ENCODE data around the gene PDE4D. TPM values are rescaled to one million over a fixed set of nuclear protein-coding genes. Genes with fewer than 3 reads are reported as not detected.

The PDE4D gene
- total RNA-seq, 1 donor from 2014 or later = 14.2 TPM

DNA sequence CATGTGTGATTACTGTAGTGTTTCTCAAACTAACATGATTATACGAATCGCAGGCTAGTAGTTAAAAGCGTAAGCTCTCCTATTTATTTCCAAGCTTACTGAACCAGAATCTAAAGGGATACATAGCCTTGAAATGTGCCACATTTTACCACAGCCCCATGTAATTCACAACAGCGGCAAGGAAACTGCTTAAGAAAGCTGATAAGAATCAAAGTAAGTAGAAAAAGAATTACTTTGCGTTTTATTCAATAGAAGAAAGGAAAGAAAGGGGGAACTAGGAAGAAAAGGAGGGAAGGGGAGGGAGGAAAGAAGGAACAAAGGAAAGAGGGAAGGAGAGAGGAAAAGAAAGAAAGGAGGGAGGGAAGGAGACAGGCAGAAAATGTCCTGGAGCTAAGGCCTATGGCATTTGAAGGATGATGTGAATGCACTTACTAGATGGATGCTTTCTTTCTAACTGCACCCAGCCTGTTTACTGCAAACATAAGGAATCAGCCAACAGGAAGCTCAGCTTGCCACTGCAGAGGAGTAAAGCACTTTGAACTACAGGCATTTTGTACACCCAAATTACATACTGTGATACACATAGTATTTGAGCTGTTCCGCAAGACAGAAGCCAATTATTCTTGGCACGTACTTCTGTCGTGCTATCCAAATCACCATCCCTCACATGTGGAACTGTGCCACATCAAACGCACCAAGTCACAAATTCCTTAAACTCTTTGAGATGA lies 789.0 kb downstream of the PDE4D start:
- no peak for FAIRE-seq
- Mint-ChIP-seq H3K36me3 (ENCODE audit: low read depth, unreplicated experiment) (no peaks in the 10 kb centered on the region), H3K9me3 (ENCODE audit: unreplicated experiment) (peaks cover 2% of the 10 kb centered on the region), H3K27me3 (ENCODE audit: low read depth, unreplicated experiment) (peaks cover 2% of the 10 kb centered on the region), H3K4me3 (ENCODE audit: unreplicated experiment) (no peak overlapping the region), H3K4me1 (ENCODE audit: low read depth, unreplicated experiment) (peaks cover 13% of the 10 kb centered on the region), H3K27ac (ENCODE audit: unreplicated experiment) (no peak overlapping the region)
- H3K9me3 ChIP-seq (ENCODE audit: insufficient read depth, low read depth, low read length) = no peaks in the 10 kb centered on the region
- H2AFZ ChIP-seq (ENCODE audit: low read depth, low read length) = no peak overlapping the region
- H3K4me1 ChIP-seq (ENCODE audit: insufficient read depth, low read length) = peaks cover 2% of the 10 kb centered on the region
- no peak overlapping the region for H3K27ac ChIP-seq (ENCODE audit: low read depth, low read length)
- H3K4me3 ChIP-seq (ENCODE audit: insufficient read depth, low read depth, low read length) = no peak overlapping the region
- no peaks in the 10 kb centered on the region for H3K27me3 ChIP-seq (ENCODE audit: insufficient read depth, low read length)
- no peak overlapping the region for H3K9ac ChIP-seq (ENCODE audit: low read length)
- TF ChIP-seq EZH2 (IDR thresholded peaks at IDR 0.05; ENCODE audit: insufficient read depth, low read length) = no peak
- TF ChIP-seq, protein P1, sequence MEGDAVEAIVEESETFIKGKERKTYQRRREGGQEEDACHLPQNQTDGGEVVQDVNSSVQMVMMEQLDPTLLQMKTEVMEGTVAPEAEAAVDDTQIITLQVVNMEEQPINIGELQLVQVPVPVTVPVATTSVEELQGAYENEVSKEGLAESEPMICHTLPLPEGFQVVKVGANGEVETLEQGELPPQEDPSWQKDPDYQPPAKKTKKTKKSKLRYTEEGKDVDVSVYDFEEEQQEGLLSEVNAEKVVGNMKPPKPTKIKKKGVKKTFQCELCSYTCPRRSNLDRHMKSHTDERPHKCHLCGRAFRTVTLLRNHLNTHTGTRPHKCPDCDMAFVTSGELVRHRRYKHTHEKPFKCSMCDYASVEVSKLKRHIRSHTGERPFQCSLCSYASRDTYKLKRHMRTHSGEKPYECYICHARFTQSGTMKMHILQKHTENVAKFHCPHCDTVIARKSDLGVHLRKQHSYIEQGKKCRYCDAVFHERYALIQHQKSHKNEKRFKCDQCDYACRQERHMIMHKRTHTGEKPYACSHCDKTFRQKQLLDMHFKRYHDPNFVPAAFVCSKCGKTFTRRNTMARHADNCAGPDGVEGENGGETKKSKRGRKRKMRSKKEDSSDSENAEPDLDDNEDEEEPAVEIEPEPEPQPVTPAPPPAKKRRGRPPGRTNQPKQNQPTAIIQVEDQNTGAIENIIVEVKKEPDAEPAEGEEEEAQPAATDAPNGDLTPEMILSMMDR (IDR thresholded peaks at IDR 0.05; ENCODE audit: insufficient read depth, low read depth, low read length) = no peak
- H3K36me3 ChIP-seq (ENCODE audit: insufficient read depth, low read length) = no peaks in the 10 kb centered on the region
- no peak for DNase-seq (ENCODE audit: low read depth)
- no peaks in the 10 kb centered on the region for H4K20me1 ChIP-seq (ENCODE audit: insufficient read depth, low read length)
- H3K4me2 ChIP-seq (ENCODE audit: low read length) = no peak overlapping the region
- H3K79me2 ChIP-seq (ENCODE audit: insufficient read depth, low read length) = no peaks in the 10 kb centered on the region

DNA sequence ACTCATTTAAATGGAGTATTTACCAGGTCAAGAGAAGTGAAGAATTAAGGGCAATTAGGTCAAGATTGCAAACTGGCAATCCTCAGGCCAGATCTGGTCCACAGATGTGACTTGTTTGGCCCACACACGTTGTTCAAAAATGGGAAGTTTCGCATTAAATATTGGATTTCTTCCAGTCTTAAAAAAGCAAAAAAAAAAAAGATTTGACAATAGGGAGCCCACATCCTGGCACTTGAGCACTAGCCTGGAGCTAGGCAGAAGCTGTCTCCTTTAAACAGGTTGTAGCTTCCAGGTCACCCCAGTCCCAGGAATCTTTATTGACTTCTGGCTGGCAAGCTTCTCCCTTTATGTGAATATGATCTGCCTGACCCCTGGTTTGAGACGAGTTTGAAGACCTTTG lies 790.2 kb downstream of the PDE4D start:
- Histone ChIP-seq H2AFZ (ENCODE audit: low read depth, low read length) (no peak overlapping the region), H3K79me2 (ENCODE audit: insufficient read depth, low read length) (no peaks in the 10 kb centered on the region), H4K20me1 (ENCODE audit: insufficient read depth, low read length) (no peaks in the 10 kb centered on the region), H3K27me3 (ENCODE audit: insufficient read depth, low read length) (no peaks in the 10 kb centered on the region), H3K36me3 (ENCODE audit: insufficient read depth, low read length) (no peaks in the 10 kb centered on the region), H3K4me3 (ENCODE audit: insufficient read depth, low read depth, low read length) (no peak overlapping the region), H3K27ac (ENCODE audit: low read depth, low read length) (no peak overlapping the region), H3K4me1 (ENCODE audit: insufficient read depth, low read length) (peaks cover 11% of the 10 kb centered on the region), H3K4me2 (ENCODE audit: low read length) (no peak overlapping the region), H3K9me3 (ENCODE audit: insufficient read depth, low read depth, low read length) (no peaks in the 10 kb centered on the region), H3K9ac (ENCODE audit: low read length) (no peak overlapping the region)
- peaks cover 22% of the 10 kb centered on the region for H3K4me1 Mint-ChIP-seq (ENCODE audit: low read depth, unreplicated experiment)
- no peaks in the 10 kb centered on the region for H3K27me3 Mint-ChIP-seq (ENCODE audit: low read depth, unreplicated experiment)
- peaks cover 2% of the 10 kb centered on the region for H3K9me3 Mint-ChIP-seq (ENCODE audit: unreplicated experiment)
- no peak for DNase-seq (ENCODE audit: low read depth)
- no peak overlapping the region for H3K27ac Mint-ChIP-seq (ENCODE audit: unreplicated experiment)
- no peaks in the 10 kb centered on the region for H3K36me3 Mint-ChIP-seq (ENCODE audit: low read depth, unreplicated experiment)
- TF ChIP-seq, protein P1 (IDR thresholded peaks at IDR 0.05; ENCODE audit: insufficient read depth, low read depth, low read length) = no peak
- no peak for TF ChIP-seq EZH2 (IDR thresholded peaks at IDR 0.05; ENCODE audit: insufficient read depth, low read length)
- H3K4me3 Mint-ChIP-seq (ENCODE audit: unreplicated experiment) = no peak overlapping the region
- FAIRE-seq = no peak

DNA sequence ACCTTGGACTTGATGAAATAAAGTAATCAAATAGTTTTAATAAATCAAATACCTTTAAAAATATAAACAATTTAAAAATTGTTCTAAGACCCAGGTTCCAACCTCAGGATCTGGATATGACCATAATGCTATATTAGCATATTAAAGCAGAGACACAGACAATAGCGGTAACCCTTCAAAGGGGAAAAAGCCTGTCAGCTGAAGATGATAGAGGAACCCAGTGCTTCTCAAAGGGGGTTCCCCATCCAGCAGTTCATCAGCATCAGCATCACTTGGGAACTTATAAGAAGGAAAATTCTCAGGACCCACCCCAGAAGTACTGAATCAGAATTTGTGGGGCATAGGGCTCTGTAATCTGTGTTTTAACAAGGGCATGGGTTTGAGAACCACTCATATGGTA lies 791.1 kb downstream of the PDE4D start:
- no peak overlapping the region for H3K27ac ChIP-seq (ENCODE audit: low read depth, low read length)
- Mint-ChIP-seq H3K9me3 (ENCODE audit: unreplicated experiment) (peaks cover 2% of the 10 kb centered on the region), H3K4me3 (ENCODE audit: unreplicated experiment) (no peak overlapping the region), H3K36me3 (ENCODE audit: low read depth, unreplicated experiment) (no peaks in the 10 kb centered on the region), H3K27me3 (ENCODE audit: low read depth, unreplicated experiment) (no peaks in the 10 kb centered on the region), H3K4me1 (ENCODE audit: low read depth, unreplicated experiment) (peaks cover 22% of the 10 kb centered on the region), H3K27ac (ENCODE audit: unreplicated experiment) (no peak overlapping the region)
- H4K20me1 ChIP-seq (ENCODE audit: insufficient read depth, low read length) = no peaks in the 10 kb centered on the region
- H3K4me2 ChIP-seq (ENCODE audit: low read length) = no peak overlapping the region
- H3K36me3 ChIP-seq (ENCODE audit: insufficient read depth, low read length) = no peaks in the 10 kb centered on the region
- TF ChIP-seq EZH2 (IDR thresholded peaks at IDR 0.05; ENCODE audit: insufficient read depth, low read length) = no peak
- TF ChIP-seq, protein P1 (IDR thresholded peaks at IDR 0.05; ENCODE audit: insufficient read depth, low read depth, low read length) = no peak
- H2AFZ ChIP-seq (ENCODE audit: low read depth, low read length) = no peak overlapping the region
- H3K27me3 ChIP-seq (ENCODE audit: insufficient read depth, low read length) = no peaks in the 10 kb centered on the region
- no peaks in the 10 kb centered on the region for H3K79me2 ChIP-seq (ENCODE audit: insufficient read depth, low read length)
- H3K4me3 ChIP-seq (ENCODE audit: insufficient read depth, low read depth, low read length) = no peak overlapping the region
- FAIRE-seq = no peak
- no peak overlapping the region for H3K9ac ChIP-seq (ENCODE audit: low read length)
- peaks cover 11% of the 10 kb centered on the region for H3K4me1 ChIP-seq (ENCODE audit: insufficient read depth, low read length)
- no peak for DNase-seq (ENCODE audit: low read depth)
- H3K9me3 ChIP-seq (ENCODE audit: insufficient read depth, low read depth, low read length) = no peaks in the 10 kb centered on the region

Data from astrocyte (in vitro differentiated cells and primary cell).